ENCODE data around the gene SPATA6L.
"Not testable (repeated sequence)": the region's sequence is repeated elsewhere in the genome, so short reads cannot be mapped to it uniquely, and the experiment has no call there.

Gene SPATA6L

GRCh38 chr9:4617752-4618151, 48.5 kb downstream of the SPATA6L start:
- Histone ChIP-seq H3K9me3 (ENCODE audit: control insufficient read depth in 1 of 2, low read length in 2 of 2) (no peaks in the 10 kb centered on the region), H3K9ac (ENCODE audit: low read depth in 1 of 2, low read length in 2 of 2) (no peak overlapping the region)

GRCh38 chr9:4615778-4616177, 50.5 kb downstream of the SPATA6L start:
- peaks cover 0 to 18% of the 10 kb centered on the region in 2 donors for H3K36me3 ChIP-seq (ENCODE audit: control insufficient read depth in 1 of 2, insufficient read depth in 2 of 2, low read length in 2 of 2)
- no peak overlapping the region for H3K9ac ChIP-seq (ENCODE audit: low read depth in 1 of 2, low read length in 2 of 2)
- H3K27ac ChIP-seq (ENCODE audit: low read depth, low read length), result no peak overlapping the region
- H3K4me1 ChIP-seq (ENCODE audit: control insufficient read depth in 1 of 2, insufficient read depth in 2 of 2, low read length in 2 of 2), result no peaks in the 10 kb centered on the region
- H3K9me3 ChIP-seq (ENCODE audit: control insufficient read depth in 1 of 2, low read length in 2 of 2), result no peaks in the 10 kb centered on the region
- no peak overlapping the region for H3K4me3 ChIP-seq (ENCODE audit: low read depth in 1 of 2, low read length in 2 of 2)
- H3K27me3 ChIP-seq (ENCODE audit: control insufficient read depth in 1 of 2, insufficient read depth in 2 of 2, low read length in 2 of 2), result no peaks in the 10 kb centered on the region

More at GRCh38 chr9:4617752-4618151, 48.5 kb downstream of the SPATA6L start:
- H3K27ac ChIP-seq (ENCODE audit: low read depth, low read length), result no peak overlapping the region
- no peaks in the 10 kb centered on the region for H3K4me1 ChIP-seq (ENCODE audit: control insufficient read depth in 1 of 2, insufficient read depth in 2 of 2, low read length in 2 of 2)
- H3K4me3 ChIP-seq (ENCODE audit: low read depth in 1 of 2, low read length in 2 of 2), result no peak overlapping the region
- H3K36me3 ChIP-seq (ENCODE audit: control insufficient read depth in 1 of 2, insufficient read depth in 2 of 2, low read length in 2 of 2), result peaks cover 10 to 29% of the 10 kb centered on the region in 2 donors
- no peaks in the 10 kb centered on the region for H3K27me3 ChIP-seq (ENCODE audit: control insufficient read depth in 1 of 2, insufficient read depth in 2 of 2, low read length in 2 of 2)

GRCh38 chr9:4615251-4615650, 51.0 kb downstream of the SPATA6L start:
- Histone ChIP-seq H3K9ac (ENCODE audit: low read depth in 1 of 2, low read length in 2 of 2) (no peak overlapping the region), H3K27ac (ENCODE audit: low read depth, low read length) (no peak overlapping the region), H3K36me3 (ENCODE audit: control insufficient read depth in 1 of 2, insufficient read depth in 2 of 2, low read length in 2 of 2) (peaks cover 0 to 17% of the 10 kb centered on the region in 2 donors), H3K4me1 (ENCODE audit: control insufficient read depth in 1 of 2, insufficient read depth in 2 of 2, low read length in 2 of 2) (no peaks in the 10 kb centered on the region), H3K9me3 (ENCODE audit: control insufficient read depth in 1 of 2, low read length in 2 of 2) (no peaks in the 10 kb centered on the region), H3K4me3 (ENCODE audit: low read depth in 1 of 2, low read length in 2 of 2) (no peak overlapping the region), H3K27me3 (ENCODE audit: control insufficient read depth in 1 of 2, insufficient read depth in 2 of 2, low read length in 2 of 2) (no peaks in the 10 kb centered on the region)

GRCh38 chr9:4614627-4615026, 51.7 kb downstream of the SPATA6L start:
- H3K9me3 ChIP-seq (ENCODE audit: control insufficient read depth in 1 of 2, low read length in 2 of 2), result no peaks in the 10 kb centered on the region
- H3K27ac ChIP-seq (ENCODE audit: low read depth, low read length), result no peak overlapping the region
- no peak overlapping the region for H3K4me3 ChIP-seq (ENCODE audit: low read depth in 1 of 2, low read length in 2 of 2)
- H3K9ac ChIP-seq (ENCODE audit: low read depth in 1 of 2, low read length in 2 of 2), result no peak overlapping the region
- no peaks in the 10 kb centered on the region for H3K4me1 ChIP-seq (ENCODE audit: control insufficient read depth in 1 of 2, insufficient read depth in 2 of 2, low read length in 2 of 2)
- H3K36me3 ChIP-seq (ENCODE audit: control insufficient read depth in 1 of 2, insufficient read depth in 2 of 2, low read length in 2 of 2), result peaks cover 0 to 17% of the 10 kb centered on the region in 2 donors
- H3K27me3 ChIP-seq (ENCODE audit: control insufficient read depth in 1 of 2, insufficient read depth in 2 of 2, low read length in 2 of 2), result no peaks in the 10 kb centered on the region

- H3K9ac ChIP-seq (ENCODE audit: low read depth in 1 of 2, low read length in 2 of 2); H3K27ac ChIP-seq (ENCODE audit: low read depth, low read length); H3K9me3 ChIP-seq (ENCODE audit: control insufficient read depth in 1 of 2, low read length in 2 of 2); H3K4me1 ChIP-seq (ENCODE audit: control insufficient read depth in 1 of 2, insufficient read depth in 2 of 2, low read length in 2 of 2); H3K4me3 ChIP-seq (ENCODE audit: low read depth in 1 of 2, low read length in 2 of 2); H3K27me3 ChIP-seq (ENCODE audit: control insufficient read depth in 1 of 2, insufficient read depth in 2 of 2, low read length in 2 of 2): not testable (repeated sequence)
- peaks cover 17% of the 10 kb centered on the region in 2 donors for H3K36me3 ChIP-seq (ENCODE audit: control insufficient read depth in 1 of 2, insufficient read depth in 2 of 2, low read length in 2 of 2)
Observed at GRCh38 chr9:4606033-4606432, 60.2 kb downstream of the SPATA6L start.

- no peak overlapping the region for H3K9ac ChIP-seq (ENCODE audit: low read depth in 1 of 2, low read length in 2 of 2)
- H3K36me3 ChIP-seq (ENCODE audit: control insufficient read depth in 1 of 2, insufficient read depth in 2 of 2, low read length in 2 of 2), result peaks cover 19 to 20% of the 10 kb centered on the region in 2 donors
- no peak overlapping the region for H3K4me3 ChIP-seq (ENCODE audit: low read depth in 1 of 2, low read length in 2 of 2)
- H3K27me3 ChIP-seq (ENCODE audit: control insufficient read depth in 1 of 2, insufficient read depth in 2 of 2, low read length in 2 of 2), result no peaks in the 10 kb centered on the region
- no peak overlapping the region for H3K27ac ChIP-seq (ENCODE audit: low read depth, low read length)
- H3K4me1 ChIP-seq (ENCODE audit: control insufficient read depth in 1 of 2, insufficient read depth in 2 of 2, low read length in 2 of 2), result no peaks in the 10 kb centered on the region
- H3K9me3 ChIP-seq (ENCODE audit: control insufficient read depth in 1 of 2, low read length in 2 of 2), result no peaks in the 10 kb centered on the region
Observed at GRCh38 chr9:4604678-4605095, 61.6 kb downstream of the SPATA6L start.

- Histone ChIP-seq H3K27ac (ENCODE audit: low read depth, low read length) (no peak overlapping the region), H3K4me3 (ENCODE audit: low read depth in 1 of 2, low read length in 2 of 2) (no peak overlapping the region), H3K9me3 (ENCODE audit: control insufficient read depth in 1 of 2, low read length in 2 of 2) (no peaks in the 10 kb centered on the region), H3K9ac (ENCODE audit: low read depth in 1 of 2, low read length in 2 of 2) (no peak overlapping the region), H3K36me3 (ENCODE audit: control insufficient read depth in 1 of 2, insufficient read depth in 2 of 2, low read length in 2 of 2) (peaks cover 20 to 23% of the 10 kb centered on the region in 2 donors), H3K27me3 (ENCODE audit: control insufficient read depth in 1 of 2, insufficient read depth in 2 of 2, low read length in 2 of 2) (no peaks in the 10 kb centered on the region), H3K4me1 (ENCODE audit: control insufficient read depth in 1 of 2, insufficient read depth in 2 of 2, low read length in 2 of 2) (no peaks in the 10 kb centered on the region)
Observed at GRCh38 chr9:4603830-4604229, 62.5 kb downstream of the SPATA6L start.

GRCh38 chr9:4600368-4600767, 65.9 kb downstream of the SPATA6L start:
- Histone ChIP-seq H3K36me3 (ENCODE audit: control insufficient read depth in 1 of 2, insufficient read depth in 2 of 2, low read length in 2 of 2) (peaks cover 26 to 31% of the 10 kb centered on the region in 2 donors), H3K9ac (ENCODE audit: low read depth in 1 of 2, low read length in 2 of 2) (no peak overlapping the region), H3K4me3 (ENCODE audit: low read depth in 1 of 2, low read length in 2 of 2) (no peak overlapping the region), H3K27ac (ENCODE audit: low read depth, low read length) (no peak overlapping the region), H3K4me1 (ENCODE audit: control insufficient read depth in 1 of 2, insufficient read depth in 2 of 2, low read length in 2 of 2) (no peaks in the 10 kb centered on the region), H3K9me3 (ENCODE audit: control insufficient read depth in 1 of 2, low read length in 2 of 2) (no peaks in the 10 kb centered on the region), H3K27me3 (ENCODE audit: control insufficient read depth in 1 of 2, insufficient read depth in 2 of 2, low read length in 2 of 2) (no peaks in the 10 kb centered on the region)

GRCh38 chr9:4596165-4596922, 69.9 kb downstream of the SPATA6L start:
- peaks cover 9 to 14% of the 10 kb centered on the region in 2 donors for H3K36me3 ChIP-seq (ENCODE audit: control insufficient read depth in 1 of 2, insufficient read depth in 2 of 2, low read length in 2 of 2)
- no peak overlapping the region for H3K27ac ChIP-seq (ENCODE audit: low read depth, low read length)
- H3K9ac ChIP-seq (ENCODE audit: low read depth in 1 of 2, low read length in 2 of 2), result no peak overlapping the region
- H3K4me3 ChIP-seq (ENCODE audit: low read depth in 1 of 2, low read length in 2 of 2), result no peak overlapping the region
- H3K27me3 ChIP-seq (ENCODE audit: control insufficient read depth in 1 of 2, insufficient read depth in 2 of 2, low read length in 2 of 2), result no peaks in the 10 kb centered on the region
- H3K9me3 ChIP-seq (ENCODE audit: control insufficient read depth in 1 of 2, low read length in 2 of 2), result no peaks in the 10 kb centered on the region
- no peaks in the 10 kb centered on the region for H3K4me1 ChIP-seq (ENCODE audit: control insufficient read depth in 1 of 2, insufficient read depth in 2 of 2, low read length in 2 of 2)

- H3K27ac ChIP-seq (ENCODE audit: low read depth, low read length), result no peak overlapping the region
Observed at GRCh38 chr9:4594994-4595393, 71.3 kb downstream of the SPATA6L start.

More at GRCh38 chr9:4594994-4595393, 71.3 kb downstream of the SPATA6L start:
- Histone ChIP-seq H3K27me3 (ENCODE audit: control insufficient read depth in 1 of 2, insufficient read depth in 2 of 2, low read length in 2 of 2) (no peaks in the 10 kb centered on the region), H3K4me1 (ENCODE audit: control insufficient read depth in 1 of 2, insufficient read depth in 2 of 2, low read length in 2 of 2) (no peaks in the 10 kb centered on the region), H3K4me3 (ENCODE audit: low read depth in 1 of 2, low read length in 2 of 2) (no peak overlapping the region), H3K9me3 (ENCODE audit: control insufficient read depth in 1 of 2, low read length in 2 of 2) (no peaks in the 10 kb centered on the region), H3K36me3 (ENCODE audit: control insufficient read depth in 1 of 2, insufficient read depth in 2 of 2, low read length in 2 of 2) (peaks cover 7 to 14% of the 10 kb centered on the region in 2 donors), H3K9ac (ENCODE audit: low read depth in 1 of 2, low read length in 2 of 2) (no peak overlapping the region)
